HL-60 (cell line): ENCODE measurements around the gene ABHD15.

Experiments
- DNase-seq, 2 experiments: peaks; one replicate each; pipeline ENCODE4 v3.0.0-alpha.2; 2010 to 2020; ENCODE audit warnings: low read depth in 1 of 2, low spot score in 1 of 2
- H3K27ac ChIP-seq: fragments of 250-450 bp; sonication (Bioruptor Pico); replicated peaks from 2 replicates; pipeline ENCODE4 v1.5.1; 2020; ENCODE audit warnings: mild to moderate bottlenecking, moderate library complexity
- H3K27me3 ChIP-seq: fragments of 250-450 bp; sonication (Bioruptor Pico); 2 replicates; pipeline ENCODE4 v1.5.1; 2021; ENCODE audit warnings: mild to moderate bottlenecking, moderate library complexity; ENCODE audit not compliant: insufficient read depth, poor library complexity, severe bottlenecking
- H3K4me3 ChIP-seq: replicated peaks from 2 replicates; pipeline ENCODE4 v1.5.1; 2011; ENCODE audit warnings: mild to moderate bottlenecking, control low read depth, low read length; ENCODE audit not compliant: insufficient read depth
- GABPA ChIP-seq: IDR thresholded peaks from 2 replicates; pipeline ENCODE4 v1.6.1; 2012; ENCODE audit warnings: low read depth
- POLR2AphosphoS5 ChIP-seq: IDR thresholded peaks from 2 replicates; pipeline ENCODE4 v1.6.1; 2012; ENCODE audit warnings: low read depth
- SPI1 ChIP-seq: IDR thresholded peaks from 2 replicates; pipeline ENCODE4 v1.6.1; 2012; ENCODE audit warnings: low read depth, mild to moderate bottlenecking, borderline replicate concordance
- TF ChIP-seq, protein P1 (sequence below): IDR thresholded peaks from 2 replicates; pipeline ENCODE4 v1.6.1; 2012; ENCODE audit warnings: low read depth; ENCODE audit not compliant: insufficient replicate concordance
- TF ChIP-seq, protein P2 (sequence below): IDR thresholded peaks from one replicate; pipeline ENCODE4 v1.5.1; 2011; ENCODE audit warnings: low read length, control low read depth, inconsistent platforms; ENCODE audit not compliant: insufficient read depth

The ABHD15 gene

GRCh38 chr17:29549177-29549923 lies 17.5 kb downstream of the ABHD15 start:
- TF ChIP-seq, protein P1, sequence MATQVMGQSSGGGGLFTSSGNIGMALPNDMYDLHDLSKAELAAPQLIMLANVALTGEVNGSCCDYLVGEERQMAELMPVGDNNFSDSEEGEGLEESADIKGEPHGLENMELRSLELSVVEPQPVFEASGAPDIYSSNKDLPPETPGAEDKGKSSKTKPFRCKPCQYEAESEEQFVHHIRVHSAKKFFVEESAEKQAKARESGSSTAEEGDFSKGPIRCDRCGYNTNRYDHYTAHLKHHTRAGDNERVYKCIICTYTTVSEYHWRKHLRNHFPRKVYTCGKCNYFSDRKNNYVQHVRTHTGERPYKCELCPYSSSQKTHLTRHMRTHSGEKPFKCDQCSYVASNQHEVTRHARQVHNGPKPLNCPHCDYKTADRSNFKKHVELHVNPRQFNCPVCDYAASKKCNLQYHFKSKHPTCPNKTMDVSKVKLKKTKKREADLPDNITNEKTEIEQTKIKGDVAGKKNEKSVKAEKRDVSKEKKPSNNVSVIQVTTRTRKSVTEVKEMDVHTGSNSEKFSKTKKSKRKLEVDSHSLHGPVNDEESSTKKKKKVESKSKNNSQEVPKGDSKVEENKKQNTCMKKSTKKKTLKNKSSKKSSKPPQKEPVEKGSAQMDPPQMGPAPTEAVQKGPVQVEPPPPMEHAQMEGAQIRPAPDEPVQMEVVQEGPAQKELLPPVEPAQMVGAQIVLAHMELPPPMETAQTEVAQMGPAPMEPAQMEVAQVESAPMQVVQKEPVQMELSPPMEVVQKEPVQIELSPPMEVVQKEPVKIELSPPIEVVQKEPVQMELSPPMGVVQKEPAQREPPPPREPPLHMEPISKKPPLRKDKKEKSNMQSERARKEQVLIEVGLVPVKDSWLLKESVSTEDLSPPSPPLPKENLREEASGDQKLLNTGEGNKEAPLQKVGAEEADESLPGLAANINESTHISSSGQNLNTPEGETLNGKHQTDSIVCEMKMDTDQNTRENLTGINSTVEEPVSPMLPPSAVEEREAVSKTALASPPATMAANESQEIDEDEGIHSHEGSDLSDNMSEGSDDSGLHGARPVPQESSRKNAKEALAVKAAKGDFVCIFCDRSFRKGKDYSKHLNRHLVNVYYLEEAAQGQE: no peak
- TF ChIP-seq SPI1: no peak
- TF ChIP-seq, protein P2, sequence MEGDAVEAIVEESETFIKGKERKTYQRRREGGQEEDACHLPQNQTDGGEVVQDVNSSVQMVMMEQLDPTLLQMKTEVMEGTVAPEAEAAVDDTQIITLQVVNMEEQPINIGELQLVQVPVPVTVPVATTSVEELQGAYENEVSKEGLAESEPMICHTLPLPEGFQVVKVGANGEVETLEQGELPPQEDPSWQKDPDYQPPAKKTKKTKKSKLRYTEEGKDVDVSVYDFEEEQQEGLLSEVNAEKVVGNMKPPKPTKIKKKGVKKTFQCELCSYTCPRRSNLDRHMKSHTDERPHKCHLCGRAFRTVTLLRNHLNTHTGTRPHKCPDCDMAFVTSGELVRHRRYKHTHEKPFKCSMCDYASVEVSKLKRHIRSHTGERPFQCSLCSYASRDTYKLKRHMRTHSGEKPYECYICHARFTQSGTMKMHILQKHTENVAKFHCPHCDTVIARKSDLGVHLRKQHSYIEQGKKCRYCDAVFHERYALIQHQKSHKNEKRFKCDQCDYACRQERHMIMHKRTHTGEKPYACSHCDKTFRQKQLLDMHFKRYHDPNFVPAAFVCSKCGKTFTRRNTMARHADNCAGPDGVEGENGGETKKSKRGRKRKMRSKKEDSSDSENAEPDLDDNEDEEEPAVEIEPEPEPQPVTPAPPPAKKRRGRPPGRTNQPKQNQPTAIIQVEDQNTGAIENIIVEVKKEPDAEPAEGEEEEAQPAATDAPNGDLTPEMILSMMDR: no peak
- TF ChIP-seq POLR2AphosphoS5: no peak
- no peak for TF ChIP-seq GABPA
- Histone ChIP-seq H3K4me3 (no peak overlapping the region), H3K27me3 (no peaks in the 10 kb centered on the region), H3K27ac (no peak overlapping the region)
- no peak for DNase-seq

- TF ChIP-seq GABPA (no peak), SPI1 (no peak), POLR2AphosphoS5 (no peak)
- TF ChIP-seq, protein P1: no peak
- TF ChIP-seq, protein P2: no peak
- DNase-seq: no peak
- H3K27ac ChIP-seq: no peak overlapping the region
- H3K4me3 ChIP-seq: no peak overlapping the region
- H3K27me3 ChIP-seq: no peaks in the 10 kb centered on the region
Observed at GRCh38 chr17:29546830-29547229, 20.0 kb downstream of the ABHD15 start.

- Histone ChIP-seq H3K27ac (no peak overlapping the region), H3K27me3 (no peaks in the 10 kb centered on the region), H3K4me3 (no peak overlapping the region)
- no peak for DNase-seq
- no peak for TF ChIP-seq POLR2AphosphoS5
- no peak for TF ChIP-seq GABPA
- TF ChIP-seq, protein P1: no peak
- TF ChIP-seq, protein P2: no peak
- no peak for TF ChIP-seq SPI1
Observed at GRCh38 chr17:29546085-29546484, 20.8 kb downstream of the ABHD15 start.
